ENCODE results near the gene GSC2.

The GSC2 gene

DNA sequence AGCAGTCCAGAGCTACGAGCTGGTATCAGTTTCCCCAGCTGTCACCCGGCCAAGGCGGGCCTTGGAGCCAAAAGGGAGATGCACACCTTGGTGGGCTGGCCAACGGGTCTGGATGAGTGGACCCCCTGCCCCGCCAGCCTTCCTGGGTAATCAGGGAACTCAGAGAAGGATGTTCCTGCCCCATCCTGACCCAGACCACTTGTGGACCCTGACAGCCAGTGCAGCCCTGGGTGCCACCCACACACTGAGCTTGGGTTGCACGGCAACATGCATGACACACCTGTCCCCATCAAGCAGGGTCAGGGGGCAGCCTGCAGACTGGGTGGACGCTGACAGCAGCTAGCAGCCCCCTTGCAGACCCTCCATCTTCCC lies 19.8 kb upstream of the GSC2 start:
- no peak overlapping the region for H3K4me2 ChIP-seq (ENCODE audit: low read length, poor library complexity, severe bottlenecking)
- 72% methylated on average over 7 of the region's 7 CpGs for WGBS
- peak overlapping the region in 1 of 2 experiments; percentile 65 for H3K4me3 ChIP-seq (ENCODE audit: insufficient read depth in 1 of 2, low read depth in 1 of 2, low read length in 2 of 2)

GRCh38 chr22:19169002-19169946 lies 19.2 kb upstream of the GSC2 start:
- DNase-seq, result no peak
- H3K4me1 ChIP-seq (ENCODE audit: control insufficient read depth, insufficient read depth, low read depth, low read length), result peaks cover 37% of the 10 kb centered on the region
- no peak overlapping the region for H3K23ac ChIP-seq (ENCODE audit: low read length in 2 of 2)
- no peak overlapping the region for H3K14ac ChIP-seq (ENCODE audit: low read length in 2 of 2)
- peaks cover 37 to 38% of the 10 kb centered on the region in 2 experiments for H3K27me3 ChIP-seq (ENCODE audit: control insufficient read depth in 1 of 2, insufficient read depth in 1 of 2, low read length in 2 of 2)
- H3K4me2 ChIP-seq (ENCODE audit: low read length, poor library complexity, severe bottlenecking), result peak overlapping the region; percentile 12
- H2AK5ac ChIP-seq (ENCODE audit: low read length, severe bottlenecking), result no peak overlapping the region
- no peak overlapping the region for H2BK120ac ChIP-seq (ENCODE audit: low read depth, low read length)
- H2BK15ac ChIP-seq (ENCODE audit: low read depth, poor library complexity, severe bottlenecking), result no peak overlapping the region
- no peak overlapping the region for H2BK12ac ChIP-seq (ENCODE audit: low read length in 2 of 2)
- 15% methylated on average over 53 of the region's 58 CpGs for WGBS
- no peak overlapping the region for H4K91ac ChIP-seq (ENCODE audit: low read length)
- H4K8ac ChIP-seq (ENCODE audit: low read length), result peak overlapping the region; percentile 27
- H2AFZ ChIP-seq (ENCODE audit: low read depth, low read length), result peak overlapping the region; percentile 55
- H3K4ac ChIP-seq (ENCODE audit: low read depth in 1 of 2, low read length in 2 of 2), result no peak overlapping the region
- no peaks in the 10 kb centered on the region for H3K79me1 ChIP-seq (replicated peaks; ENCODE audit: low read length, poor library complexity, severe bottlenecking)
- peaks cover 0 to 14% of the 10 kb centered on the region in 2 experiments for H3K36me3 ChIP-seq (ENCODE audit: control insufficient read depth in 1 of 2, insufficient read depth in 2 of 2, low read depth in 1 of 2, low read length in 2 of 2)
- H3K18ac ChIP-seq (ENCODE audit: low read depth in 1 of 2, low read length in 2 of 2), result no peak overlapping the region
- H3K9ac ChIP-seq (ENCODE audit: low read length), result peak overlapping the region; percentile 80
- H3K4me3 ChIP-seq (ENCODE audit: insufficient read depth in 1 of 2, low read depth in 1 of 2, low read length in 2 of 2), result peak overlapping the region in 1 of 2 experiments; percentile 65
- no peaks in the 10 kb centered on the region for H3K9me3 ChIP-seq (ENCODE audit: control insufficient read depth, low read length)
- no peak overlapping the region for H3K27ac ChIP-seq (ENCODE audit: low read length, poor library complexity, severe bottlenecking)
- no peak overlapping the region for H2BK5ac ChIP-seq (ENCODE audit: low read depth, low read length, poor library complexity, severe bottlenecking)

More for the DNA sequence above, 19.8 kb upstream of the GSC2 start:
- Histone ChIP-seq H3K9ac (ENCODE audit: low read length) (peak overlapping the region; percentile 80), H2BK15ac (ENCODE audit: low read depth, poor library complexity, severe bottlenecking) (no peak overlapping the region), H3K4ac (ENCODE audit: low read depth in 1 of 2, low read length in 2 of 2) (no peak overlapping the region), H3K18ac (ENCODE audit: low read depth in 1 of 2, low read length in 2 of 2) (no peak overlapping the region), H3K79me1 (replicated peaks; ENCODE audit: low read length, poor library complexity, severe bottlenecking) (no peaks in the 10 kb centered on the region), H4K8ac (ENCODE audit: low read length) (no peak overlapping the region), H2BK5ac (ENCODE audit: low read depth, low read length, poor library complexity, severe bottlenecking) (no peak overlapping the region), H2BK12ac (ENCODE audit: low read length in 2 of 2) (no peak overlapping the region), H3K36me3 (ENCODE audit: control insufficient read depth in 1 of 2, insufficient read depth in 2 of 2, low read depth in 1 of 2, low read length in 2 of 2) (peaks cover 0 to 14% of the 10 kb centered on the region in 2 experiments), H3K27me3 (ENCODE audit: control insufficient read depth in 1 of 2, insufficient read depth in 1 of 2, low read length in 2 of 2) (peaks cover 37 to 38% of the 10 kb centered on the region in 2 experiments), H3K27ac (ENCODE audit: low read length, poor library complexity, severe bottlenecking) (no peak overlapping the region), H3K23ac (ENCODE audit: low read length in 2 of 2) (peak overlapping the region in 1 of 2 experiments; percentile 36), H3K9me3 (ENCODE audit: control insufficient read depth, low read length) (no peaks in the 10 kb centered on the region), H2AK5ac (ENCODE audit: low read length, severe bottlenecking) (no peak overlapping the region), H3K4me1 (ENCODE audit: control insufficient read depth, insufficient read depth, low read depth, low read length) (peaks cover 44% of the 10 kb centered on the region), H3K14ac (ENCODE audit: low read length in 2 of 2) (no peak overlapping the region), H2BK120ac (ENCODE audit: low read depth, low read length) (no peak overlapping the region), H4K91ac (ENCODE audit: low read length) (no peak overlapping the region), H2AFZ (ENCODE audit: low read depth, low read length) (peak overlapping the region; percentile 55)
- no peak for DNase-seq

DNA sequence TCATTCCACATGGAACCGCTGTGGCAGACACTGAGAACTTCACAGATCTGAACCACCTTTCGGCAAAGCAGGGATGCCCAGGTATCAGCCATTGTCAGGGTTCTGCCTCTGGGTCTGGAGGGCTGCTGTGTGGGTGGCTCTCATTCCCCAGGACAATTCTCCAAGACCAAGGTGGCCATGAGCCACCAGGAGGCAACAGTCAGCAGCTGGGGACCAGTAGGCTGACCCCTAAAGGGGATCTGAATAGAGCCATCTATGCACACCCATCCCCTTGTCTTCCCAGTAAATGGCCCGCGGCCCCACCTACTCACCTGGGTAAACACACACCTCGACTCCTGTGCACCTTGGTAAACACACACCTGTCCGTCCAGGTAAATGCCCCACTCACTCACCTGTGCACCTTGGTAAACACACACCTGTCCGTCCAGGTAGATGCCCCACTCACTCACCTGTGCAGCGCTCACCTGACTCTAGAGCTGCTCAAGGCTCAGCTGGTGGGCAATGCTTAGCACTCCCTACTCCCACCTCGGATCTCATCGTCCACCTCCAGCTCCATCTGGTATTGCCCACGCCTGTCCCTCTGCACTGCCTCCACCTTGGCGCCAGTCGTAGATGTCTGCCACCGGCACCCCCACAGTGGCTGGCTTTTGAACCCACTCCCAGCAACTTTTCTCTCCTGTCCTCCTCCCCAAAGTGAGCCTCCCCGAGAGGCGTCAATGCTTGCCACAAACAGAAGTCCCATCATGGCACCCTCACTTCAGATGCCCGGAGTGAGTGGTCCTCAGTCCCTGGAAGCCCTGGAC lies 18.2 kb upstream of the GSC2 start:
- Histone ChIP-seq H3K36me3 (ENCODE audit: control insufficient read depth in 1 of 2, insufficient read depth in 2 of 2, low read depth in 1 of 2, low read length in 2 of 2) (peaks cover 0 to 5% of the 10 kb centered on the region in 2 experiments), H2BK15ac (ENCODE audit: low read depth, poor library complexity, severe bottlenecking) (peak overlapping the region; percentile 17), H3K4me1 (ENCODE audit: control insufficient read depth, insufficient read depth, low read depth, low read length) (peaks cover 28% of the 10 kb centered on the region), H2AFZ (ENCODE audit: low read depth, low read length) (no peak overlapping the region), H2BK12ac (ENCODE audit: low read length in 2 of 2) (no peak overlapping the region), H3K9me3 (ENCODE audit: control insufficient read depth, low read length) (no peaks in the 10 kb centered on the region), H3K4me3 (ENCODE audit: insufficient read depth in 1 of 2, low read depth in 1 of 2, low read length in 2 of 2) (no peak overlapping the region), H3K9ac (ENCODE audit: low read length) (no peak overlapping the region), H3K79me1 (replicated peaks; ENCODE audit: low read length, poor library complexity, severe bottlenecking) (no peaks in the 10 kb centered on the region), H4K8ac (ENCODE audit: low read length) (no peak overlapping the region), H3K18ac (ENCODE audit: low read depth in 1 of 2, low read length in 2 of 2) (no peak overlapping the region), H2BK5ac (ENCODE audit: low read depth, low read length, poor library complexity, severe bottlenecking) (no peak overlapping the region), H3K4ac (ENCODE audit: low read depth in 1 of 2, low read length in 2 of 2) (no peak overlapping the region), H3K27me3 (ENCODE audit: control insufficient read depth in 1 of 2, insufficient read depth in 1 of 2, low read length in 2 of 2) (peaks cover 37 to 38% of the 10 kb centered on the region in 2 experiments), H2AK5ac (ENCODE audit: low read length, severe bottlenecking) (no peak overlapping the region), H4K91ac (ENCODE audit: low read length) (no peak overlapping the region), H3K4me2 (ENCODE audit: low read length, poor library complexity, severe bottlenecking) (no peak overlapping the region), H3K23ac (ENCODE audit: low read length in 2 of 2) (no peak overlapping the region), H3K27ac (ENCODE audit: low read length, poor library complexity, severe bottlenecking) (no peak overlapping the region), H2BK120ac (ENCODE audit: low read depth, low read length) (no peak overlapping the region), H3K14ac (ENCODE audit: low read length in 2 of 2) (no peak overlapping the region)
- 83% methylated on average over 17 of the region's 17 CpGs for WGBS
- DNase-seq, result no peak
